Ovary (tissue), 3 donors: ENCODE data around the gene CNOT1.

ENCODE experiments used
- CTCF ChIP-seq, 3 donors: fragments of 450-650 bp in 2 of 3; fragments of 200-600 bp in 1 of 3; IDR thresholded peaks; one replicate each; pipeline versions ENCODE4 v1.5.1 to v1.8.0; 2016 to 2022; ENCODE audit warnings: antibody characterized with exemption in 3 of 3, mild to moderate bottlenecking in 1 of 3
- EP300 ChIP-seq: sonication (generic); formaldehyde crosslinking; IDR thresholded peaks from one replicate; pipeline ENCODE4 v1.6.1; 2017; ENCODE audit warnings: antibody characterized with exemption
- POLR2A ChIP-seq: fragments of 450-650 bp; IDR thresholded peaks from one replicate; pipeline ENCODE4 v1.6.1; 2017; ENCODE audit warnings: antibody characterized with exemption, mild to moderate bottlenecking, moderate library complexity
- donor health status: DM: no; HTN: no; CAD: no.

DNA sequence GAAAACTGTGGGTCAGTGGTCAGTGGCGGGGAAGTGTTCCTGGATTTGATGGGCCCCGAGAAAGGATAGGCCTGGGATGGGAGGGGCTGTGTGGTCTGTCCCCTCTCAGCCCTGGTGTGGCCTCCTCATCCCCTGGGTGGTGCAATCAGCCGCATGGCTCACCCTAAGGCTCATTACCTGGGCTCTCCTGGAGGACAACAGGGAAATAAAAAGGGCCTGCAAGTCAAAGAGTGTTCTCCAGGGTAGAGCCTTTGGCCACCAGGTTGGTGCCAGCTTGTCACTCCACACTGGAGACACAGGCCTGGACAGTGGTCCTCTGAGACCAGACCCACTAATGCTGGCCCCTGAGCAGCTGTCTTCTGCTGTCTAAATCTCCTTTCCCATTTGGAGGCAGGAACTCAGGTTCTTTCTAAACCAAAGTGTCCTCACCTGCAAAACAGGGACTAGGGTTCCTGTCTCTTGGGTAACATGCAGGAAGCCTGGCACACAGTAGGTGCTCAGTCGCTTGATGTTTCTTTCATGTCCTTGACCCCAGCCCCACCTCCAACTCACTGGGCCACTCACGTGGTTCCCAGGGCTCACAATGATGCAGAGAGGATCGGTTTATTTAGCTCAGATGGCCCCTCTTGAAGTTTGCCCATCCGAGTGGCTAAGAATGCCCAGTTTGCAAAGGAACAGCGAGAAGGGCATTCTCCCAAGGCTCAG, 127.3 kb downstream of the CNOT1 start:
- no peak for TF ChIP-seq EP300
- TF ChIP-seq POLR2A = no peak
- TF ChIP-seq CTCF (IDR thresholded peaks at IDR 0.05) = no peak
